GM23248 (cell line): ENCODE results near the gene GRIP1.

Experiments
- EZH2 ChIP-seq: fragments of 200-600 bp; sonication (generic); IDR thresholded peaks from 2 replicates; pipeline ENCODE4 v1.6.1; 2018; ENCODE audit warnings: antibody characterized with exemption, mild to moderate bottlenecking; ENCODE audit not compliant: insufficient read depth, poor library complexity, severe bottlenecking
- EZH2phosphoT487 ChIP-seq: fragments of 200-600 bp; sonication (generic); IDR thresholded peaks from 2 replicates; pipeline ENCODE4 v1.6.1; 2018; ENCODE audit warnings: antibody characterized with exemption, moderate library complexity, mild to moderate bottlenecking, low read depth; ENCODE audit not compliant: insufficient read depth

DNA sequence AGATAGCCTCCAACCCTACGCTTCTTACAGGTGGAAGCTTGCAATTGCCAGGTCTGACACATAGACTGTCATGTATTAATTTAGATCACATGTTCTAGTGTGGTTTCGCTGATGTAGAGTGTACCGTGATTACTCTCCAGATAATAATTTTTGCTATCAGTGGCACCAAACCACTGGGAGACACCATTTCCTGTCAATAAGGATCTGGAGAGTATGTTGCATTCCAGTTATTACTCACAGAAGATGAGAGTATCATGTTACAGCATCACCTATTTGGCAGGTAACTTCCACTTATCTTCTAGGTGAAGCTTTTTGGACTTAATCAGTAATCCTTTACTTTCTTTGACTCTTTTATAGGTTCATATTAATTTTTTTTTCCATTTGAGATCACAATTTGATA, 229.3 kb downstream of the GRIP1 start:
- TF ChIP-seq EZH2phosphoT487 (no peak), EZH2 (no peak)
